ENCODE data around the gene ARHGEF9. TPM values are rescaled to one million over a fixed set of nuclear protein-coding genes. Genes with fewer than 3 reads are reported as not detected.

ARHGEF9 gene
- total and polyA plus RNA-seq, 10 of the 15 experiments (the other 5 are each of a cell fraction or from before 2014, with no cell fraction given) = 3.2 to 25.2 (median 14.3) TPM

DNA sequence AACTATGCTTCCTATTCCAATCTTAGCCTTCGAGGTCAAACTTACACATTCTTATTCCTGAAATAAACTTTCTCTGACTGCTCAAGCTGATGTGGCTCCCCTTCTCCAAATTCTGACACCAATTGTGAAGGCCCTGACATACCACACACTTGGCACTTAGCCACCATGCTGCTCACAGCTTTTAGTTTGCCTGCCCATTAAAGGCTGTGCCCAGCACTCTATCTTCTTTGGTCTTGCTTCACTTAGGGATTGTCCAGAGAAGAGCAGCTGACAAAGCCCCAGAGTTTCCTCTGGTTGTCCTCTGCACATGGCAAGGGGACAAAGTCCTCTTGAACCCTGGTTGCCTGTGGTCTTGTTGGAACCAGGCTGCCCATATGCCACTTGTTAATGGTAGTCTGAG lies 126.1 kb downstream of the ARHGEF9 start:
- Histone ChIP-seq H4K20me1 (ENCODE audit: control insufficient read depth, insufficient read depth) (no peaks in the 10 kb centered on the region), H3K27me3 (replicated peaks in 1 of 2; ENCODE audit: control insufficient read depth in 2 of 2, insufficient read depth in 2 of 2, low read length in 1 of 2) (no peaks in the 10 kb centered on the region), H3K9ac (ENCODE audit: control insufficient read depth, insufficient read depth, low read length) (no peak overlapping the region), H3K4me3 (no peak overlapping the region), H3K27ac (ENCODE audit: control insufficient read depth, insufficient read depth) (no peak overlapping the region), H3K4me1 (ENCODE audit: control insufficient read depth, insufficient read depth, low read length) (no peaks in the 10 kb centered on the region), H3K9me3 (replicated peaks; ENCODE audit: control insufficient read depth, insufficient read depth, low read length) (no peaks in the 10 kb centered on the region), H2AFZ (ENCODE audit: control insufficient read depth, low read depth, low read length) (no peak overlapping the region), H3K4me2 (ENCODE audit: control insufficient read depth, insufficient read depth) (no peak overlapping the region), H3K36me3 (ENCODE audit: control insufficient read depth in 2 of 2, insufficient read depth in 2 of 2, low read length in 1 of 2) (no peaks in the 10 kb centered on the region; a peak in 1 of 4 replicates), H3K79me2 (ENCODE audit: control insufficient read depth, insufficient read depth, low read length) (no peaks in the 10 kb centered on the region)
- 22% methylated on average over 1 of the region's 1 CpG for WGBS (ENCODE audit: insufficient coverage, insufficient replicate concordance, low lambda C conversion rate, missing lambda C conversion rate)
- FAIRE-seq (no peak), ATAC-seq (no peak), DNase-seq (ENCODE audit: low read depth, low spot score) (no peak)
- BruUV-seq (replicated peaks) = no TSS peak
- ChIA-PET RAD21 (ENCODE audit: unreplicated experiment) (no interaction called here), POLR2A (no interaction called here), SMC1A (ENCODE audit: uncharacterized antibody, unreplicated experiment) (no interaction called here), CTCF (interaction anchor here (0.7 to 1.2 kb wide), 2 partner anchors 35 to 184 kb away, joined by 3 read pairs; no protein-coding TSS in a partner anchor)
- intact Hi-C loops (cut with micrococcal nuclease; ENCODE audit: unreplicated experiment) (no loop called here), in situ Hi-C loops (cut with MboI) (no loop called here)
- TF ChIP-seq SPI1 (IDR thresholded peaks at IDR 0.05; ENCODE audit: borderline replicate concordance, insufficient read depth, low read depth, low read length) (no peak), MXI1 (IDR thresholded peaks at IDR 0.05; ENCODE audit: low read depth, low read length) (no peak), RBBP5 (conservative IDR thresholded peaks at IDR 0.05) (no peak), ZBED1 (IDR thresholded peaks at IDR 0.05; ENCODE audit: borderline replicate concordance) (no peak), KDM1A (IDR thresholded peaks at IDR 0.05; ENCODE audit: borderline replicate concordance) (no peak), ATF7 (IDR thresholded peaks at IDR 0.05; ENCODE audit: low read depth) (no peak), SUZ12 (IDR thresholded peaks at IDR 0.05; ENCODE audit: unreplicated experiment) (no peak), RAD51 (IDR thresholded peaks at IDR 0.05) (no peak), TBL1XR1 (IDR thresholded peaks at IDR 0.05; ENCODE audit: low read depth, low read length) (no peak), NRF1 (conservative IDR thresholded peaks at IDR 0.05; ENCODE audit: low read depth, low read length) (no peak), WRNIP1 (IDR thresholded peaks at IDR 0.05; ENCODE audit: borderline replicate concordance, low read depth, low read length) (no peak), CHD1 (IDR thresholded peaks at IDR 0.05; ENCODE audit: low read depth, low read length) (no peak), MYC (IDR thresholded peaks at IDR 0.05; ENCODE audit: insufficient read depth, insufficient read length, insufficient replicate concordance, low read length, severe bottlenecking) (no peak), RFX5 (IDR thresholded peaks at IDR 0.05; ENCODE audit: low read depth, low read length) (no peak), MEF2A (IDR thresholded peaks at IDR 0.05; ENCODE audit: insufficient read depth, low read depth, low read length) (no peak)
- TF ChIP-seq, protein P1, sequence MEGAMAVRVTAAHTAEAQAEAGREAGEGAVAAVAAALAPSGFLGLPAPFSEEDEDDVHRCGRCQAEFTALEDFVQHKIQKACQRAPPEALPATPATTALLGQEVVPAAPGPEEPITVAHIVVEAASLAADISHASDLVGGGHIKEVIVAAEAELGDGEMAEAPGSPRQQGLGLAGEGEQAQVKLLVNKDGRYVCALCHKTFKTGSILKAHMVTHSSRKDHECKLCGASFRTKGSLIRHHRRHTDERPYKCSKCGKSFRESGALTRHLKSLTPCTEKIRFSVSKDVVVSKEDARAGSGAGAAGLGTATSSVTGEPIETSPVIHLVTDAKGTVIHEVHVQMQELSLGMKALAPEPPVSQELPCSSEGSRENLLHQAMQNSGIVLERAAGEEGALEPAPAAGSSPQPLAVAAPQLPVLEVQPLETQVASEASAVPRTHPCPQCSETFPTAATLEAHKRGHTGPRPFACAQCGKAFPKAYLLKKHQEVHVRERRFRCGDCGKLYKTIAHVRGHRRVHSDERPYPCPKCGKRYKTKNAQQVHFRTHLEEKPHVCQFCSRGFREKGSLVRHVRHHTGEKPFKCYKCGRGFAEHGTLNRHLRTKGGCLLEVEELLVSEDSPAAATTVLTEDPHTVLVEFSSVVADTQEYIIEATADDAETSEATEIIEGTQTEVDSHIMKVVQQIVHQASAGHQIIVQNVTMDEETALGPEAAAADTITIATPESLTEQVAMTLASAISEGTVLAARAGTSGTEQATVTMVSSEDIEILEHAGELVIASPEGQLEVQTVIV (IDR thresholded peaks at IDR 0.05; ENCODE audit: borderline replicate concordance, partially characterized antibody) = no peak
- TF ChIP-seq, protein P2, sequence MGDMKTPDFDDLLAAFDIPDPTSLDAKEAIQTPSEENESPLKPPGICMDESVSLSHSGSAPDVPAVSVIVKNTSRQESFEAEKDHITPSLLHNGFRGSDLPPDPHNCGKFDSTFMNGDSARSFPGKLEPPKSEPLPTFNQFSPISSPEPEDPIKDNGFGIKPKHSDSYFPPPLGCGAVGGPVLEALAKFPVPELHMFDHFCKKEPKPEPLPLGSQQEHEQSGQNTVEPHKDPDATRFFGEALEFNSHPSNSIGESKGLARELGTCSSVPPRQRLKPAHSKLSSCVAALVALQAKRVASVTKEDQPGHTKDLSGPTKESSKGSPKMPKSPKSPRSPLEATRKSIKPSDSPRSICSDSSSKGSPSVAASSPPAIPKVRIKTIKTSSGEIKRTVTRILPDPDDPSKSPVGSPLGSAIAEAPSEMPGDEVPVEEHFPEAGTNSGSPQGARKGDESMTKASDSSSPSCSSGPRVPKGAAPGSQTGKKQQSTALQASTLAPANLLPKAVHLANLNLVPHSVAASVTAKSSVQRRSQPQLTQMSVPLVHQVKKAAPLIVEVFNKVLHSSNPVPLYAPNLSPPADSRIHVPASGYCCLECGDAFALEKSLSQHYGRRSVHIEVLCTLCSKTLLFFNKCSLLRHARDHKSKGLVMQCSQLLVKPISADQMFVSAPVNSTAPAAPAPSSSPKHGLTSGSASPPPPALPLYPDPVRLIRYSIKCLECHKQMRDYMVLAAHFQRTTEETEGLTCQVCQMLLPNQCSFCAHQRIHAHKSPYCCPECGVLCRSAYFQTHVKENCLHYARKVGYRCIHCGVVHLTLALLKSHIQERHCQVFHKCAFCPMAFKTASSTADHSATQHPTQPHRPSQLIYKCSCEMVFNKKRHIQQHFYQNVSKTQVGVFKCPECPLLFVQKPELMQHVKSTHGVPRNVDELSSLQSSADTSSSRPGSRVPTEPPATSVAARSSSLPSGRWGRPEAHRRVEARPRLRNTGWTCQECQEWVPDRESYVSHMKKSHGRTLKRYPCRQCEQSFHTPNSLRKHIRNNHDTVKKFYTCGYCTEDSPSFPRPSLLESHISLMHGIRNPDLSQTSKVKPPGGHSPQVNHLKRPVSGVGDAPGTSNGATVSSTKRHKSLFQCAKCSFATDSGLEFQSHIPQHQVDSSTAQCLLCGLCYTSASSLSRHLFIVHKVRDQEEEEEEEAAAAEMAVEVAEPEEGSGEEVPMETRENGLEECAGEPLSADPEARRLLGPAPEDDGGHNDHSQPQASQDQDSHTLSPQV (IDR thresholded peaks at IDR 0.05) = no peak
